K562 (cell line): ENCODE data around the gene UBL3. TPM values are rescaled to one million over a fixed set of nuclear protein-coding genes. Genes with fewer than 3 reads are reported as not detected.

ENCODE experiments used
- FOXP4 ChIP-seq: sonication (generic); formaldehyde crosslinking; IDR thresholded peaks from 2 replicates; pipeline ENCODE4 v1.8.0; 2022; ENCODE audit warnings: mild to moderate bottlenecking, missing genetic modification reagents, borderline replicate concordance
- JUNB ChIP-seq: fragments of 450-650 bp; formaldehyde crosslinking; conservative IDR thresholded peaks from 2 replicates; pipeline ENCODE4 v1.4.0; 2020; ENCODE audit warnings: mild to moderate bottlenecking
- MAFF ChIP-seq: IDR thresholded peaks from 2 replicates; pipeline ENCODE4 v1.6.1; 2012; ENCODE audit warnings: low read length, improper control_type of control experiment
- NCOA1 ChIP-seq: fragments of 450-650 bp; IDR thresholded peaks from 2 replicates; pipeline ENCODE4 v1.6.1; 2016; ENCODE audit warnings: low read depth
- REST ChIP-seq, 2 experiments: fragments of 450-650 bp; formaldehyde crosslinking in 1 of 2; IDR thresholded peaks; 2 replicates each; pipeline versions ENCODE4 v1.4.0 to v1.6.1; 2014 to 2020; ENCODE audit warnings: mild to moderate bottlenecking in 2 of 2, borderline replicate concordance in 1 of 2, low read depth in 1 of 2
- U2AF2 ChIP-seq: fragments of 200-400 bp; formaldehyde crosslinking; optimal IDR thresholded peaks from 2 replicates; pipeline ENCODE3; 2017; ENCODE audit warnings: low read depth, mild to moderate bottlenecking, low read length
- WHSC1 ChIP-seq: IDR thresholded peaks from one replicate; pipeline ENCODE4 v1.6.1; 2012; ENCODE audit warnings: low read length, control low read depth, inconsistent platforms
- polyA plus RNA-seq, 8 experiments: library from polyadenylated mRNA; depleted of rRNA in 4 of 8; stranded (reverse) in 5 of 8; unstranded in 3 of 8; fragments of >200 nt; fragmentation: Nextera tagmentation in 2 of 8; fragmentation: Illumina TruSeq in 1 of 8; extraction: Ambion mirVana in 2 of 8; extraction: Trizol in 1 of 8; gene quantifications; 2 replicates each; pipeline versions ENCODE4 v1.2.1 to v1.2.3, GENCODE V29; 2011 to 2014; ENCODE audit warnings: inconsistent platforms in 1 of 8, missing spikeins in 1 of 8
- total RNA-seq, 7 experiments: library from RNA; depleted of rRNA in 6 of 7; stranded (reverse); fragments of >200 nt in 6 of 7; fragmentation: Illumina TruSeq in 2 of 7; extraction: Trizol in 2 of 7; gene quantifications; 2 replicates each; pipeline versions ENCODE4 v1.2.1 to v1.2.3, GENCODE V29; 2011 to 2021; ENCODE audit warnings: low replicate concordance in 1 of 7

Gene UBL3
- total and polyA plus RNA-seq, 9 of the 15 experiments (the other 6 are each of a cell fraction or from before 2014, with no cell fraction given), result 0.64 to 2.4 (median 1.8) TPM

GRCh38 chr13:29855784-29856183, 5.4 kb upstream of the UBL3 start (continued):
- TF ChIP-seq REST (IDR thresholded peaks at IDR 0.05; ENCODE audit: borderline replicate concordance) (no peak), REST (CRISPR knock-in tag; IDR thresholded peaks at IDR 0.05; ENCODE audit: low read depth) (no peak), NCOA1 (no peak), FOXP4 (CRISPR knock-in tag) (no peak), WHSC1 (no peak), U2AF2 (no peak), MAFF (no peak), JUNB (CRISPR knock-in tag) (no peak)
